ENCODE measurements around the gene DHRSX. TPM values are rescaled to one million over a fixed set of nuclear protein-coding genes. Genes with fewer than 3 reads are reported as not detected.
"Not testable (repeated sequence)": the region's sequence is repeated elsewhere in the genome, so short reads cannot be mapped to it uniquely, and the experiment has no call there.

DHRSX gene
- total and polyA plus RNA-seq, 2 donors (not counting 1 experiment from before 2014, with no cell fraction given), result 23.7 to 25.6 TPM

DNA sequence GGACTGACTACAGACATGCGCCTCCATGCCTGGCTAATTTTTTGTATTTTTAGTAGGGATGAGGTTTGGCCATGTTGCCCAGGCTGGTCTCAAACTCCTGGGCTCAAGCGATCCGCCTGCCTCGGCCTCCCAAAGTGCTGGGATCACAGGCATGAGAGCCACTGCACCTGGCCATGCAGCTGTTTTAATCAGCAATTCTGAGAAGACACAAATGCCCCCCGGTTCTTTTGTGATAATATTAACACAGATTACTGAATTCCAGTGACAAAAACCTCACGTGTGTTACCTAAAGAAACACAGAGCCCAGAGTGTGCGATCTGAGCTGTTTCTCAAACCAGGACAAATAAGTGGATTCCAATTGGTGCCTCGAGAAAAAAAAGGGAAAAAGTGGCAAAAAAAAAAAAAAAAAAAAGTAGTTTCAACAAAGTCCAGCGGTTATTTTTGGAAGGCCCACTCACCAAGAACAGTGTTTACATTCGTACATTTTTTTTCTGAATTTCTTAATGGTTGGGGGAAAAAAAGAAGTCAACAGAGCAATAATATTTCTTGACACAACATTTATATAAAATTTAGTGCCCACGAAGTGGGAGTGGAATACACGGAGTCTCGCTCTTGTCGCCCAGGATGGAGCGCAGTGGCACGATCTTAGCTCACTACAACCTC, 17.2 kb downstream of the DHRSX start:
- Histone ChIP-seq H3K9ac (ENCODE audit: insufficient read depth, low read length) (no peak overlapping the region), H3K4me3 (replicated peaks in 1 of 4; ENCODE audit: control extremely low read depth in 1 of 4, insufficient read depth in 1 of 4, low read depth in 3 of 4, low read length in 4 of 4) (peak overlapping the region in 1 of 4 experiments; percentile 47), H4K20me1 (ENCODE audit: control insufficient read depth, extremely low read depth, insufficient read depth, low read length) (no peaks in the 10 kb centered on the region), H3K4me1 (ENCODE audit: control insufficient read depth, extremely low read depth, insufficient read depth, low read length) (peaks cover 9% of the 10 kb centered on the region), H3K36me3 (ENCODE audit: control insufficient read depth, insufficient read depth, low read length) (peaks cover 4% of the 10 kb centered on the region), H3K9me3 (ENCODE audit: control insufficient read depth, insufficient read depth, low read depth, low read length) (no peaks in the 10 kb centered on the region), H3K27me3 (ENCODE audit: control insufficient read depth, insufficient read depth, low read length) (no peaks in the 10 kb centered on the region), H2AFZ (ENCODE audit: low read length) (no peak overlapping the region), H3K4me2 (ENCODE audit: extremely low read depth, insufficient read depth, low read length) (no peak overlapping the region), H3K27ac (ENCODE audit: insufficient read depth, low read length) (peak overlapping the region; percentile 90), H3K79me2 (ENCODE audit: control insufficient read depth, insufficient read depth, low read length) (peaks cover 18% of the 10 kb centered on the region)
- no peak for DNase-seq (ENCODE audit: low read depth in 2 of 2)
- TF ChIP-seq EZH2 (IDR thresholded peaks at IDR 0.05; ENCODE audit: low read length, missing control alignments), result no peak
- TF ChIP-seq, protein P1, sequence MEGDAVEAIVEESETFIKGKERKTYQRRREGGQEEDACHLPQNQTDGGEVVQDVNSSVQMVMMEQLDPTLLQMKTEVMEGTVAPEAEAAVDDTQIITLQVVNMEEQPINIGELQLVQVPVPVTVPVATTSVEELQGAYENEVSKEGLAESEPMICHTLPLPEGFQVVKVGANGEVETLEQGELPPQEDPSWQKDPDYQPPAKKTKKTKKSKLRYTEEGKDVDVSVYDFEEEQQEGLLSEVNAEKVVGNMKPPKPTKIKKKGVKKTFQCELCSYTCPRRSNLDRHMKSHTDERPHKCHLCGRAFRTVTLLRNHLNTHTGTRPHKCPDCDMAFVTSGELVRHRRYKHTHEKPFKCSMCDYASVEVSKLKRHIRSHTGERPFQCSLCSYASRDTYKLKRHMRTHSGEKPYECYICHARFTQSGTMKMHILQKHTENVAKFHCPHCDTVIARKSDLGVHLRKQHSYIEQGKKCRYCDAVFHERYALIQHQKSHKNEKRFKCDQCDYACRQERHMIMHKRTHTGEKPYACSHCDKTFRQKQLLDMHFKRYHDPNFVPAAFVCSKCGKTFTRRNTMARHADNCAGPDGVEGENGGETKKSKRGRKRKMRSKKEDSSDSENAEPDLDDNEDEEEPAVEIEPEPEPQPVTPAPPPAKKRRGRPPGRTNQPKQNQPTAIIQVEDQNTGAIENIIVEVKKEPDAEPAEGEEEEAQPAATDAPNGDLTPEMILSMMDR (conservative IDR thresholded peaks at IDR 0.05 in 1 of 2, IDR thresholded peaks at IDR 0.05 in 1 of 2; ENCODE audit: low read depth in 1 of 2, low read length in 2 of 2), result no peak

DNA sequence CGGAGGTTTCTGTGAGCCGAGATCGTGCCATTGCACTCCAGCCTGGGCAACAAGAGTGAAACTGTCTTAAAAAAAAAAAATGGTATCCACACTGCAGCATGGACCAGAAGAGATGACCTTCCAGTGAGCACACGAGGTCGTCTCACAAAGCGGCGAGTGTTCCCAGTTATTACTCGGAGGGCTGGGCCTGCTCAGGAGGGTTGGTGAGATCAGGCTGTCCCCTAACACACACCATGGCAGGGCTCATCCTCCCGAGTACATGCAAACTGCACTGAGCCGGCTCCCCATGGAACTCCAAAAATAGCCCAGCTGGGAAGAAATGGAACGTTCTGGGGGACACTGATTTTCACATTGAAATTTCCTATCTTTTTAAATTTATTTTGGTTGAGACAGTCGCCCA, 19.2 kb downstream of the DHRSX start:
- H3K4me2 ChIP-seq (ENCODE audit: extremely low read depth, insufficient read depth, low read length); H2AFZ ChIP-seq (ENCODE audit: low read length); H3K4me1 ChIP-seq (ENCODE audit: control insufficient read depth, extremely low read depth, insufficient read depth, low read length); DNase-seq (ENCODE audit: low read depth in 2 of 2); H3K9me3 ChIP-seq (ENCODE audit: control insufficient read depth, insufficient read depth, low read depth, low read length); H4K20me1 ChIP-seq (ENCODE audit: control insufficient read depth, extremely low read depth, insufficient read depth, low read length); H3K27ac ChIP-seq (ENCODE audit: insufficient read depth, low read length); H3K27me3 ChIP-seq (ENCODE audit: control insufficient read depth, insufficient read depth, low read length); H3K36me3 ChIP-seq (ENCODE audit: control insufficient read depth, insufficient read depth, low read length); H3K4me3 ChIP-seq (replicated peaks in 1 of 4; ENCODE audit: control extremely low read depth in 1 of 4, insufficient read depth in 1 of 4, low read depth in 3 of 4, low read length in 4 of 4); H3K9ac ChIP-seq (ENCODE audit: insufficient read depth, low read length): not testable (repeated sequence)
- H3K79me2 ChIP-seq (ENCODE audit: control insufficient read depth, insufficient read depth, low read length), result peaks cover 17% of the 10 kb centered on the region

DNA sequence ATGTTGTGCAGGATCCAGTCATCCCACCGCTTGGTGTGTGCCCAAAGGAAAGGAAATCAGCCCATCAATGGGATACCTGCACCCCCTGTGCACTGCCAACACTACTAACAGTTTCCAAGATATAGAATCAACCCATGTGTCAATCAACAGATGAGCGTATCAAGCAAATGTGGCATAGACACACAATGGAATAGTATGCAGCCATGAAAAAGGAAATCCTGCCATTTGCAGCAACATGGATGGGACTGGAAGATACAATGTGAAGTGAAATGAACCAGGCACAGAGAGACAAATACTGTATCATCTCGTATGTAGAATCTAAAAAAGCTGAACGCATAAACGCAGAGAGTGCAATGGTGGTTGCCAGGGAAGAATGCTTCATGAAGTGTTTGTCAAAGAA, 20.8 kb downstream of the DHRSX start:
- not testable (repeated sequence) for H4K20me1 ChIP-seq (ENCODE audit: control insufficient read depth, extremely low read depth, insufficient read depth, low read length); H2AFZ ChIP-seq (ENCODE audit: low read length); H3K9ac ChIP-seq (ENCODE audit: insufficient read depth, low read length); H3K4me2 ChIP-seq (ENCODE audit: extremely low read depth, insufficient read depth, low read length); H3K27me3 ChIP-seq (ENCODE audit: control insufficient read depth, insufficient read depth, low read length); H3K9me3 ChIP-seq (ENCODE audit: control insufficient read depth, insufficient read depth, low read depth, low read length); H3K27ac ChIP-seq (ENCODE audit: insufficient read depth, low read length); H3K4me3 ChIP-seq (replicated peaks in 1 of 4; ENCODE audit: control extremely low read depth in 1 of 4, insufficient read depth in 1 of 4, low read depth in 3 of 4, low read length in 4 of 4); H3K4me1 ChIP-seq (ENCODE audit: control insufficient read depth, extremely low read depth, insufficient read depth, low read length); H3K36me3 ChIP-seq (ENCODE audit: control insufficient read depth, insufficient read depth, low read length); DNase-seq (ENCODE audit: low read depth in 2 of 2)
- H3K79me2 ChIP-seq (ENCODE audit: control insufficient read depth, insufficient read depth, low read length), result peaks cover 19% of the 10 kb centered on the region

DNA sequence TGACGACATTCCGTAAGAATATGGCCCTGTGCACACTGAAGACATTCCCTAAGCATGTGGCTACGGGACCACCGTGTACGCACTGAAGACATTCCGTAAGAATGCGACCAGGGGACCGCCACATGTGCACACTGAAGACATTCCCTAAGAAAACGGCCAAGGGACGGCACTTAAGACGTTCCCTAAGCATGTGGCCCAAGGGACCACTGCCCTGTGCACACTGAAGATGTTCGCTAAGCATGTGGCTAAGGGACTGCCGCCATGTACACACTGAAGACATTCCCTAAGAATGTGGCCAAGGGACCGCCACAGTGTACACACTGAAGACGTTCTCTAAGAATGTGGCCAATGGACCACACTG, 21.4 kb downstream of the DHRSX start:
- Histone ChIP-seq H3K4me2 (ENCODE audit: extremely low read depth, insufficient read depth, low read length) (no peak overlapping the region), H2AFZ (ENCODE audit: low read length) (no peak overlapping the region), H3K4me3 (replicated peaks in 1 of 4; ENCODE audit: control extremely low read depth in 1 of 4, insufficient read depth in 1 of 4, low read depth in 3 of 4, low read length in 4 of 4) (no peak overlapping the region), H3K9ac (ENCODE audit: insufficient read depth, low read length) (no peak overlapping the region), H3K9me3 (ENCODE audit: control insufficient read depth, insufficient read depth, low read depth, low read length) (no peaks in the 10 kb centered on the region), H3K27me3 (ENCODE audit: control insufficient read depth, insufficient read depth, low read length) (no peaks in the 10 kb centered on the region), H4K20me1 (ENCODE audit: control insufficient read depth, extremely low read depth, insufficient read depth, low read length) (no peaks in the 10 kb centered on the region), H3K27ac (ENCODE audit: insufficient read depth, low read length) (no peak overlapping the region), H3K4me1 (ENCODE audit: control insufficient read depth, extremely low read depth, insufficient read depth, low read length) (peaks cover 6% of the 10 kb centered on the region), H3K79me2 (ENCODE audit: control insufficient read depth, insufficient read depth, low read length) (peaks cover 19% of the 10 kb centered on the region), H3K36me3 (ENCODE audit: control insufficient read depth, insufficient read depth, low read length) (no peaks in the 10 kb centered on the region)
- TF ChIP-seq EZH2 (IDR thresholded peaks at IDR 0.05; ENCODE audit: low read length, missing control alignments), result no peak
- TF ChIP-seq, protein P1 (conservative IDR thresholded peaks at IDR 0.05 in 1 of 2, IDR thresholded peaks at IDR 0.05 in 1 of 2; ENCODE audit: low read depth in 1 of 2, low read length in 2 of 2), result no peak
- no peak for DNase-seq (ENCODE audit: low read depth in 2 of 2)
